GM18526 (cell line): ENCODE results near the gene CROCC2.

Source experiments
- POLR2A ChIP-seq: IDR thresholded peaks from 3 replicates; pipeline ENCODE4 v1.6.1; 2011; ENCODE audit not compliant: insufficient read length; ENCODE audit errors: extremely low read depth

The CROCC2 gene

DNA sequence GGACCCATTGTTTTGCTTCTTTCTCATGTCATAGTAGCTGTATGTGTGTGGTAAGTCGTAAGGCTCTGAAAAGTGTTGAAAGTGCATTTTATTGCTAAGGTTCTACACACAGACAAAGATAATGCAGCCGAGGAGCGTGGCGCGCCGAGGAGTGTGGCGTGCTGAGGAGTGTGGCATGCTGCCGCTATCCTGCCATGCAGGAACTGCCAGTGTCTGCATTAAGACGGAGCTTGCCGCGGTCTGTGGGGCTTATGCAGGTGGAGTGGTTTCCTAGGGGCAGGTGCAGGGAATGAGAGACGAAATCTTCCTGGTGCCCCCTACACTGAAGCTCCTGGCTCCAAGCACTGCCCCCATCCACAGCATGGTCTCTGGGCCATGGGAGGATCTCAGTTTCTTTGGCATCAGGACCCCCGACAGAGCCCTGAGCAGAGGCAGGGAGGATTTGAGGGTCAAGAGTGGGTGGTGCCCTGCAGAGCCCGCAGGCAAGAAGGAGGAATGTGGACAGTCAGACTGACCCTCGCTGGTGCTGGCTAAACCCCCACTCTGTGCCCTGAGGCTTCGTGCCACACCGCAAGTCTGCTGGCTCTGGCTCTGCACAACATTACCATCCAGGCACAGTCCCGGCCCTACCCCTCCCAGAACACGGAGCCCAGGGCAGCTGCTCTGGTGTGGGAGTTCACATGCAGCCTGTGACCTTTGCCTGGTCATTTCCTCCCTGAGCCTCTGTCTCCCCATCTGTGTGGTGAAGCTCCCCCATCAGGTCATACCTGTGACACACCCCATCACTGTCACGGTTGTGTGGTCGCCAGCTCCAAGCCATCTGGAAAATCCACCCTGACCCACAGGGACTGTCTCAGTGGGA is 95.5 kb downstream of the CROCC2 start:
- no peak for TF ChIP-seq POLR2A

DNA sequence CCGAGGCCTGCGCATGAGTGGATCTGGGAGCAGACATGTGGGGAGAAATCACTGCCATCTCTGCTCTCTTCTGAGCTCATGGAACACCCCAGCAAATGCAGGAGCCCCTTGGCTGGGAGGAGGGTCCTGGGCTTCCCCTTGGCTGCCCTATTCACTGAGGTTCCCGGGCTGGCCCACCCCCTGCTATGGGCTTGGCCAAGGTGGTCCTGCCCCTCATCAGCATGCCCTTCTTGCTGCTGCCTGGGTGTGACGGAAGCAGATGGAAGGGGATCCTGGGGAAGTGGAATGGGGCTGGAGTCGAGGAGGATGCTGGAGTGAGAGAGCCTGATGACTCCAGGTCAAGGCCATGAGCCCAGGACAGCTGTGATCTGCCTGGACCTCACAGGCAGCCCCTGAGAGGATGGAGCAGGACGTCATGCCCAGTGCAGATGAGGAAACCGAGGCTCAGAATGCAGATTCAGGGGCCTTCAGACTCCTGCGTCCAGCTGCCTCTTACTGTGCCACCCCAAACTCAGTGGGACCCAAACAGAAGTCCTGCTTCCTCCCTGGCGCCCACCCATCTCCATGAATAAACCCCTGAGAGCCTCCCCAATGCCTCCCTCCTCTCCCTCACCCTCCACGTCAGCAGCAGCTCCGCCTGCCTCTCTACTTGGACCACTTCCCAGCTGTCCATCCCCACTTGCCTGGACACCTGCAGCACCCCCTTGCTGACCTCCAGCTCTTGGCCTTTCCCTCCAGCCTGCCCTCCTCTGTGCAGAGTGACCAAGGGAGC is 96.3 kb downstream of the CROCC2 start:
- TF ChIP-seq POLR2A: no peak

GRCh38 chr2:241003047-241003360 is 96.9 kb downstream of the CROCC2 start:
- TF ChIP-seq POLR2A: no peak

DNA sequence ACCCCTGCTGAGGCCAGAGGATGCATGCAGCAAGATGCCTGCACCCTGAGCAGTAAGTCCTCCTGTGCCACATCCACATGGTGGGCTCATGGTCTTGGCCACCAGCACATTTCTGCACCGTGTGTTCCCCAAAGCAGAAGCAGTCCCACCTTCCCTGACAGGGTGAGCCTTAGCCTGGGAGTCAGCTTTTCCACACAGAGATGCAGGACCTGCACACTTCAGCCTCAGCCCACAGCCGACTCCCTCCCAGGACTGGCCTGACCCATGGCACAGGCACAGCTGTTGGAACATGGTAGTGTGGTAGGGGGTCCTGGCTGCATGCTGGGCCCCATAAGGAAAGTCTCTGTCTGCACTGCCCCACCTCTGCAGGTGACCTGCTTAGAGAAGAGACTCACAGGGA is 97.2 kb downstream of the CROCC2 start:
- no peak for TF ChIP-seq POLR2A

DNA sequence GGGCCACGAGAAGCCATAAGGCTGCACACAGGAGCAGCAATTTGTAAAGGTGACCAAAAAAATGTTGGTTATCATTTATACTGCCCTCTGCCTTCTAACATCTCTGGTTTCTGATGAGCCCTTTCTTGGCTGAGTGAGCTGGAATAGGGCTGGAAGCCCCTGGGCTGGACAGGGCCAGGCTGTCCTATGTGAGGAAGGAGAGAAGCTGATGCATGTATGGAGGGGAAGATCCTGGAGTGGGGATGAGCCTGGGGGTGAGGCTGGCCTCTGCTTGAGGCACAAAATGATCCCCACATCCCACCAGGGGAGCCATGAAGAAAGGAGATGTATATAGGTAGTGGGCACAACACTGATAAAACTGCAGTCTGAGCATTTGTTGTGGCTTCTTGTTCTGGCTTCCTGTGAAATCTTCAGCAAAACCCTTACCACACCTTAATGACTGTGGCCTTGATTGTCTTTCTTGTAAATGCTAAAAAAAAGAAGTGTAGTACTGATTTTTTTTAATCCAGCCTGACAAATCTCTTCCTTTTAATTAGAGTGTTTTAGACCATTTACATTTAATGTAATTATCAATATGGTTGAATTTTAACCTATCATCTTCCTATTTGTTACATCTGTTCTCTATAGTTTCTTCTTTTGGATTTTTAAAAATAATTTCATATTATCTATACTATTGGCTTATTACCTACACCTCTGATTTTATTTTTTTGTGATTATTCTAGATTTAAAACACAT is 97.9 kb downstream of the CROCC2 start:
- no peak for TF ChIP-seq POLR2A

GRCh38 chr2:241005569-241005968 is 99.4 kb downstream of the CROCC2 start:
- TF ChIP-seq POLR2A: no peak

DNA sequence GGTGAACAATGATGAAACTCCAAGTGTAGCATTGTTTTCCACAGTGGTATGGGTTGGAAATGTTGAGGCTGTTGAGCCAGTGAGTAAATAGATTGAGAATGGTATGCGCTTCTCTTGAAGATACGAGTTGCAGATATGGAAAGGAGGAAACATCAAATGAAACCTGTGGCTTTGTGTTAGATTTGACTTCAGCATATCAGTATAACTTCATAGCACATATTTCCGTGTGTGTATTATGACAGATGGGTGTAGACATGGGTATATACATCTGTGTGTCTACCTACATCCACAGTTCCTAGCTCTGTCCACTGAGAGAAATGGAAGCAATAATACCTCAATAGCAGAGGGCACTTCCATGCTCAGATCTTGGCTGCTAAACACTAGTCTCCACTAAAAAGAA is 100.3 kb downstream of the CROCC2 start:
- no peak for TF ChIP-seq POLR2A

DNA sequence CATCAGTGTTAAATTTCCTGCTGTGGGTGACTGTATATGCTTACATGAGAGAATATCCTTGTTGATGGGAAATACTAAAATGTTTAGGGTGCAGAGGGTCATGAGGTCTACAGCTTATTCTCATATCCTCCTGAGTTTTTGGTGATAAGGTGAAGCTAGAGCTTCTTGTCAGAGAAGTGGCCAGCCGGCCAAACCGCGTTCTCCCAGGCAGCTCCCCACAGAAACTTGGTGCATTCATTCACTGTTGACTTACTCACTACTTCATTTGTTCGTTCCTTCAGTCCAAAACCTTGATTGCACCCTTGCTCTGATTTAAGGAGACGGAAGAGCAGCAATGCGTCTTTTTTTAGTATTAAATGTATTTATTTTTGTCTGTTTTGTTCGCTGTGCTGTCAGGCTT is 101.0 kb downstream of the CROCC2 start:
- TF ChIP-seq POLR2A: no peak

- TF ChIP-seq POLR2A: no peak
Observed at GRCh38 chr2:241007880-241008710, 102.0 kb downstream of the CROCC2 start.

DNA sequence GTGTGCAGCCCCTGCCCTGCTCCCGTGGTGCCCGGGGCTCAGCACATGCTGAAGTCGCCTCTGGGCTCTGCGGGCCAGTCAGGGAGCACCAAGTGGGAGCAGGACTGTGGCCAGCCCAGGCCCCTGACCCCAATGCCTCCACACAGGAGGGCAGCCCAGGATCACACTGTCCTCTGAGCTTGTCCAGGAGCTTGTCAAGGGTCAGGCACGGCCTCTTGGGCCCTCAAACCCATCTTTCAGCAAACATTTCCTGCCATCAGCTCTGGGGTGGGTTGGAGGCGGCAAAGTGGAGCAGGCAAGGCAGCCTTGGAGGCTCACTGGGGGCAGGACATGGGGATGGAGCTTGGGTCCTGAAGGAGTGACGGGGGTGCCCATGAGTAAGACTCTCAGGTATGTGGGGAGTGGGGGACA is 102.6 kb downstream of the CROCC2 start:
- no peak for TF ChIP-seq POLR2A

- no peak for TF ChIP-seq POLR2A
Observed at GRCh38 chr2:241009191-241009590, 103.1 kb downstream of the CROCC2 start.

- TF ChIP-seq POLR2A: no peak
Observed at GRCh38 chr2:241009601-241010530, 103.7 kb downstream of the CROCC2 start.

DNA sequence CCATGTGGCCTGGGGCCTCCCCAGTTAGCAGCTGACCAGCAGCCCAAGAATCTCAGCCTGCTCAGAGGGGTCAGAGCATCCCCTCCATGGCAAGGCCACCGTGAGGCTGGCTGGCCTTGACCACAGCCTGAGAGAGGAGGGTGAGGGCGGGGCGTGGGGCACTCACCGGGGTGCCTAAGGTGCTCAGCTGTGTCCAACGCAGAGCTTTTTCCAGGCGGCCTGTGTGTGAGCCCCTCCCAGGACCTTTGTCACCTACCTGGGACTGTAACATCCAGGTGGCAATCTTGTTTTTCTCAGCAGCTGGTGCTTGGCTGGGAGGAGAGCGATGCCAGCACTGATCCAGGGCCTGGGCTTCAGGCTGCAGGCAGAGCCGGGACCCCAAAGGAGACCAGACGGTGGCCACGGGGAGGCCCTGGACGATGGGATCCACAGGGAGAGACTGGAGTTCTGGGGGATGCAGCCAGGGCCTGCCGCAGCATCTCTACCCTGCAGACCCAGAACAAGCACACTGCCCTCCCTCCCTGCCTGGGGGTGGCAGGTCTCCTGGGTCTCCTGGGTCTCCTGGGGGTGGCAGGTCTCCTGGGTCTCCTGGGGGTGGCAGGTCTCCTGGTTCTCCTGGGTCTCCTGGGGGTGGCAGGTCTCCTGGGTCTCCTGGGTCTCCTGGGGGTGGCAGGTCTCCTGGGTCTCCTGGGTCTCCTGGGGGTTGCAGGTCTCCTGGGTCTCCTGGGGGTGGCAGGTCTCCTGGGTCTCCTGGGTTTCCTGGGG is 104.6 kb downstream of the CROCC2 start:
- TF ChIP-seq POLR2A: no peak

DNA sequence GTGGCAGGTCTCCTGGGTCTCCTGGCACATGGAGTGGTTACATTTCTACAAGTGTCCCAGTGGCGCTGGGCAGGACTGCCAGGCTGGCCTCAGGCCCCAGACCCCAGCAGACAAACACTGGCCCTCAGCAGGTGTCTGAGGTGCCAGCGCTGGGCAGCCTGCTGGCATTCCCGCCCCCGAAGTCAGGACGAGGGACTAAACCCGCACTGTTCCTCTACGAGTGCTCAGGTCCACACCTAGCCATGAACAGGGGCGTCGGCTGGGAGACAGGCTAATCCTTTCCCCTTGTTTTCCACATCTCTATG is 105.1 kb downstream of the CROCC2 start:
- TF ChIP-seq POLR2A: no peak
